ENCODE results near the gene TREX2.

TREX2 gene, protein sequence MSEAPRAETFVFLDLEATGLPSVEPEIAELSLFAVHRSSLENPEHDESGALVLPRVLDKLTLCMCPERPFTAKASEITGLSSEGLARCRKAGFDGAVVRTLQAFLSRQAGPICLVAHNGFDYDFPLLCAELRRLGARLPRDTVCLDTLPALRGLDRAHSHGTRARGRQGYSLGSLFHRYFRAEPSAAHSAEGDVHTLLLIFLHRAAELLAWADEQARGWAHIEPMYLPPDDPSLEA

DNA sequence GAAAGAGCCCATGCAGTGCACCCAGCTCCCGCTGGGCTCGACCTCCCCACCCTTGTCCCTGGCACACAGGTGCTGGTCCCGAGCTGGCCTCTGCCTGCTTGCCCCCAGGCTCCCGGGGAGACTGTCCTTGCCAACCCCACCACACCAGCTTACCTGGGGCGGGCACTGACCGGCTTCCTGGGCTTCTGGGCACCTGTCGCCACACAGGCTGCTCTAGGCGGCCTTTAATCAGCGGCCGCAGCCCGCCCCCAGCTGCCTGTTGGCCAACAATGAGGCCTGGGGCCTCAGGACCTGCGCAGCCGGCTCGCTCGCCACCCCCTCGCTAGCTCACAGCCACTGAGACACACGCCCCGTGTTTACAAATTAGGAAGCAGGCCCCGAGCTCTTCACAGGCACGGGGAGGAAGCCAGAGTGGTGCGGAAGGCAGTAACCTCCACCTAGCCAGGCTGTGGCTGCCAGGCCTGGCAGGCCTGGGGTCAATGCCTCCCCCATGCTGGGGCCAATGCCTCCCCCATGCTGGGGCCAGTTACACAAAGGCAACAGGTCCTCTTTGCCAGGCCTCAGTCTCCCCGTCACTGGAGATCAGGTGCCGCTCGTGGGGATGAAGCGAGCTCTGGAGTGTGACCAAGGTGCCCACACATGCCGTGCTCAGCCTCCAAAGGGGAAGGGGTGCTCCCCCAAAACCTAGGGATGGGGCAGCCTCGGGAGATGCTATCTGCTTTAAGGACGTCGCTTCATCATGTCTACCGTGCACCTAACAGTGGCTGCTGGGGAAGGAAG, at the start of gene TREX2:
Gene TREX2 (minus strand): TSS at position 201 of the 780 bp plus-strand sequence. CDS start 626 bp downstream, outside the sequence.
- no peak for DNase-seq

- DNase-seq = no peak
Observed at GRCh38 chrX:153495362-153495751, 49.5 kb upstream of the TREX2 start.

- DNase-seq = no peak
Observed at GRCh38 chrX:153494541-153495361, 48.9 kb upstream of the TREX2 start, which contains the start of gene BGN. TSS of gene BGN (plus strand) at chrX:153494980. CDS start at chrX:153504632, 9,652 bp downstream.

- no peak for DNase-seq
Observed at GRCh38 chrX:153494061-153494460, 48.2 kb upstream of the TREX2 start.

- DNase-seq = no peak
Observed at GRCh38 chrX:153493085-153493484, 47.2 kb upstream of the TREX2 start.

DNA sequence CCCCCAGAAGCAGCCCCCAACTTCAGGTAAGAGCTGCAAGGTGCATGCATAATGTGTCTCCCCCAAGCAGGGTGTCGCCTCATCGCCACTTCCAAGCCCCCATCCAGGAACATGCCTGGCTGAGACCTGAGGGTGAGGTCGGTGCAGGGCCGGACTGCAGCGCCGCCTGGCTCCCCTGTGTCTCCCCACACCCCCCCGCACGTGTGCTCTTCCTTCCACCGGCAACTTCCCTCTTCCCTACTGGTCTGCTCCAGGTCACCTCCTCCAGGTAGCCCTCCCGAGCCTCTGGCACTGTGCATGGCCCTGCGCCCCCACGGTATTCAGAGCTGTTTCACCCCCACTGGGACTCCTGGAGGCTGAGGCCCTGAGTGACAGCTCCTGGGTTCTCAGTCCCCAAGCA, 46.7 kb upstream of the TREX2 start:
- no peak for DNase-seq

GRCh38 chrX:153491918-153492317, 46.1 kb upstream of the TREX2 start:
- DNase-seq = no peak

DNA sequence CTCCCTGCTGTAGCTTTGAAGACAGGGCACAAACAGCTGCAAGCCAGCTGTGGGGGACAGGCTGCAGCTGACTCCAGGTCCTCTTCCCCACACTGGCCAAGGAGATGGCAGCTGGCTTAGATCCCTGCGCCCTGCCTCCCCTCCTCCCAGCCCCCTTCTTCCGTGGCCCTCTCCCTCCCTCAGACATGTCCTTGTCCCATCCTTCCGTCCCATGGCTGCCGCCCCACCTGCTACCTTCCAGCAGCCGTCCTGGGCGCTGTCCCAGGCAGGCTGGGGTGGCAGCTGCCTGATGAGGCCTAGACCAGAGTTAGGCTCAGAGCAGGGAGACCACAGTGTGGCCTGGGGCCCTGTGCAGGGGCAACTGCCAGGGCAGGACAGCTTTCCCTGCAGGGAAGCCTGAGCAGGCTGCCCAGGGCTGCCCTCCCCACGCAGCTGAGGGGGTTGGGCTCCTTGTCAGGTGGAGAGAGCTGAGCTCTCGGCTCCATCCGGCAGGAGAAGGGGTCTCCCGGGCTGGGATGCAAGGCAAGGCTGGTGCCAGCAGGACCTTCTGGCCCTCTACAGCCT, 45.6 kb upstream of the TREX2 start:
- no peak for DNase-seq

DNA sequence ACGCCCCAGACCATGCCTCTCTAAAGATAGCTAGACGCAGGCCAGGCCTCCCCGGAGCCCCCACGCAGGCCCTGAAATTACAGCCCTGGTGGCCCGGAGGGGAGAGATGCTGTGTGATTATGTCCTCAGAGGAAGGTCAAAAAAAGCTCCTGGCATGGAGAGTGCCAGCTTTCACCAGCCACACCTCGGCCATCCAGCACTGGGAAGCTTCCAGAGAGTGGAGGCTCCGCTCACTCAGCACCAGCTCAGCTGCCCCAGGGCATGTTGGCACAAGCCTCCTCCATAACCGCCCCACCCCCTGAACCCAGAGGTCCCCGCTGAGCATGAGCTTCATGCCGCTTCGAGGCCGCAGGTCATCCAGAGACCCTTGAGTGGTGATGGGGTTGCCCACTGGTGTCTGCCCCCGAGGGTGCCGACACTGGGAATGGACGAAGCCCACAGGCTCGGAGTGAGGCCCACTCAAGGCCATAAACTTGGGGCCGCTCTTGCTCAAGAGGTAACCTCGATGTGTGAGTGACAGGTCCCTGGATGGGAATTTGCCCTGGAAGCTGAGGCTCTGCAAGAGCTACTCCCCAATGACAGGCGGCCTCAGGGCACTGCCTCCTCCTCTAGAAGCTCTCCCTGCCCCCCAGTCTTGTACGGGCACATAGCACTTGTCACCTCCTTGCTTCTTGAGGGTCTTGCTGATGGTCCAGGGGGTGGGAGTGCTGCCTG, 44.5 kb upstream of the TREX2 start:
- no peak for DNase-seq

DNA sequence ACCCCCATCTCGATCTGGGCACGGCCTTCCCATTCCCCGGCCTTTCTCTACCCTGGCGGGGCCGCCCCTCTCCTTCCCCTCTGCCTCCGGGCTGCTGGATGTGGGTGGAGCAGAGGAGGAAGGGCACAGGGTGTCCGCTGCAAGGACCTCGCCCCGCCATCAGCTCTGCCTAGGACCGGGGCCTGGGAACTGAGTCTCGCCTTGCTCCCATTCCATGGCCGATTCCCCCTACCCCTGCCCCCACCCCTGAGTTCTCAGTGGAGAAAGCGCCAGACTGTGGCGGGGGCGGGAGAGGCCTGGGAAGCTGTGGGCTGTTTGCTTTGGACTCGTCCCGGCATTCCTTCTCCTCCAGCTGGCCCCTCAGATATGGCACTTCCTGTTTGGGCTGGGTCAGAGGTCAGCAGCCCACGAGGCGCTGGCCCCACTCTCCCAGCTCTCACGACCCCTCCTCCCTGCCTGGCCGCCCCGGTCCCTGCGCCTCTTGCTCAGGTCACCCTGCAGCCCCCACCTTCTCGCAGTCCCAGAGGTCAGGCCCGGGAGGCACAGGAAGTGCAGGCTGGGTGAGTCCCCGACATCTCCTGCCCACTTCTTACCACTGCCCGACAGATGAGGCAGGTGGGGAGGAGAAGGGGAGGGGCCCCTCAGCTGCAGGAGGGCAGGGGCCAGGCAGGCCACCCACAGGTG, 42.5 kb upstream of the TREX2 start:
- no peak for DNase-seq

DNA sequence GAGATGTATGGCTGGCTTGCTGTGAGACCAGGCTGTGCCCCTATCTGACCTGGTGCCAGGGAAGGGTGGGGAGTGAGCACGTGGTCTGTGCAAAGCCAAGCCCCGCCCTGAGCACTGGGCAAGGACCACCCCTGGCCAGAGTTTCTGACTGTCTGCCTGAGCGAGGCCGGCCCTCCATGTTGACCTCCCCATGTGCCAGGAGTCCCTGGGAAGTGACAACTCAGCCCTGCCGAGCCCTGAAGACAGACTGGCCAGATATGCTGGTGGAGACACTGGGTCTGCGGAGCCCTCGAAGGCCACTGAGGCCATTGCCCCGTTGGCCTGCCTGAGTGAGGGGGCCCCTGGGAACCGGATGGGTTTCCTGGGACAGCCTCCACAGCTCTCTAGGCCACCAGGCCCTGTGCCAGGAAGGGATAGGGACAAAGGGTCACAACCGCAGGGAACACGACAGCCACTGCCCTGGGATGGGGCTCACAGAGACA, 41.8 kb upstream of the TREX2 start:
- DNase-seq = no peak

DNA sequence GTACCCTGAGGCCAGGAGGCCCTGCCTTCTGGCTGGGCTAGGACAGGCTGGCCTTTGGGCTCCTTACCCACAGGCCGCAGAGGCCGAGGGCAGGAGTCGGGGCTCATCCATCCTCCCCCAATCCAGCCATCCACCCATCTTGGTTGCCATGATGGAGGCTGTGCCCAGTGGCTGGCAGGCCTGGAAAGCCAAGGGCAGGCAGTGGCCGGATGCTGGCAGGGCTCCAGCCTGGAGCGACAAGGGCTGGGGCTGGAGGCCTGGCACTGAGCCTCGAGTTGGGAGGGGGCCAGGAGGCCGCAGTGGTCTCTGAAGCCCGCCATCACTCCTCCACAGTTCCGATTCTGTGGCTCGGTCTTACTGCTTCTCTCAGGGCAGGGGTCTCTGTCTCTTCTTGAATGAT, 40.3 kb upstream of the TREX2 start:
- DNase-seq = no peak

DNA sequence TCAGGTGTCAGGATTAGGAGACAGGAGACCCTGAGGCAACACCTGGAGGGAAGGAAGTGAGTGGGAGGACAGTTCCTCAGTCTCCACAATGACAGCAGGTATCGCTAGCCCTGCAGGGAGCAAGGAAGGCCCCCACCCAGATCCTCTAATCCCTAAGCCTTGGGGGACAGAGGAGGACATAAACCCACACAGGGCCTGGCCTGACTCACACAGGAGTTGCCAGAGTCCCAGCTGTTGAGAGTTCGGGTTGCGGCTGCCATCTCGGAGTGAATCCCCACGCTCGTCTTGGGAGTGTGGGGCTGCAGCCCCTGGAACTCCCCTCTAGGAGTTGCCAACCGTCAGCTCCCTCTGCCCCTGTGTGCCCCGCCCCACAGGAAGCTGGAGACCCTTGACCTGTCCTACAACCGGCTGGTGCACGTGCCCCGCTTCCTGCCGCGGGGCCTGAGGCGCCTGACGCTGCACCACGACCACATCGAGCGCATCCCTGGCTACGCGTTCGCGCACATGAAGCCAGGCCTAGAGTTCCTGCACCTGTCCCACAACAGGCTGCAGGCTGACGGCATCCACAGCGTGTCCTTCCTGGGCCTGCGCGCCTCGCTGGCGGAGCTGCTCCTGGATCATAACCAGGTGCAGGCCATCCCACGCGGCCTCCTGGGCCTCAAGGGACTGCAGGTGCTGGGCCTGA, 39.7 kb upstream of the TREX2 start:
- no peak for DNase-seq

DNA sequence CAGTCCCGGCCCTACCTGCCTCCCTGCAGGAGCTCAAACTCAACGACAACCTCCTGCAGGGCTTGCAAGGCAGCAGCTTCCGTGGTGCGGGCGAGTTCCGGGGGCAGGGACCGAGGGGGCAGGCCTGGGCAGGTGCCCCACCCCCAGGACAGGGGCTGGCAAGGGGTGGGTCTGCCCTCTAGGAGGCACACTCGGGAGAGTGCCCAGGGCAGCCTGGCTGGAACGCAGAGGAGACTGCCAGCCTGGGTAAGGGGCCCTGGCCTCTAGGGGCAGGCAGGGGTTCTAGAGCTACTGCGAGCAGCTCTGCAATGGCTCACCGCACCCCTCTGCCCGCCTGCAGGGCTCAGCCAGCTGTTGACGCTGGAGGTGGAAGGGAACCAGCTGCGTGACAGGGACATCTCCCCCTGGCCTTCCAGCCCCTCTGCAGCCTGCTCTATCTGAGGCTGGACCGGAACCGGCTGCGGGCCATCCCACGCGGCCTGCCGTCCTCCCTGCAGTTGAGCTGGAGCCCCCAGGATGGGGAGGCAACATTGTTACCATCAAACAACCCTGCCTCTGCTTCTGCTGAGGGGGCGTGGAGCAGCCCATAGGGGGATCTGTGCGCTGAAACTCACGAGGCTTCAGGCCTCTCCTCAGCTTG, 36.6 kb upstream of the TREX2 start:
- no peak for DNase-seq

- DNase-seq = no peak
Observed at GRCh38 chrX:153481043-153481442, 35.2 kb upstream of the TREX2 start.

- DNase-seq = no peak
Observed at GRCh38 chrX:153478746-153479145, 32.9 kb upstream of the TREX2 start.

DNA sequence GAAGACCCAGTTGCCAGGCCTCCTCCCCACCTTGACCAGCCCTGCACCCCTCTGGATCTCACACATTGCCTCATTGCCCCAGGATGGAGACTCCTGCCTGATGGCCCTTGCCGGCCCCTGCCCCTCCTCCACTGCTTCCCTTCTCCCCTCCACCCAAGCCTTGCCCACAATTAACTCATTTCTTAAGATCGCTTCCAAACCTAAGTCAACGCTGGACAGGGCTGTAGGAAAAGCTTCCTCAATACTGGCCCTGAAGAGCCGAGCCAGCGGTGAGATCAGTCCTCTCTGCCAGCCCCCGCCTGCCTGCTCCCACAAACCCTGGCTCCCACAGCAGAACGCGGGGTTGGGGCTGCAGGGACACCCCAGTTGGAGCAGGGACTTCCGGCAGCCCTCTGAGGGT, 32.0 kb upstream of the TREX2 start:
- DNase-seq = no peak

DNA sequence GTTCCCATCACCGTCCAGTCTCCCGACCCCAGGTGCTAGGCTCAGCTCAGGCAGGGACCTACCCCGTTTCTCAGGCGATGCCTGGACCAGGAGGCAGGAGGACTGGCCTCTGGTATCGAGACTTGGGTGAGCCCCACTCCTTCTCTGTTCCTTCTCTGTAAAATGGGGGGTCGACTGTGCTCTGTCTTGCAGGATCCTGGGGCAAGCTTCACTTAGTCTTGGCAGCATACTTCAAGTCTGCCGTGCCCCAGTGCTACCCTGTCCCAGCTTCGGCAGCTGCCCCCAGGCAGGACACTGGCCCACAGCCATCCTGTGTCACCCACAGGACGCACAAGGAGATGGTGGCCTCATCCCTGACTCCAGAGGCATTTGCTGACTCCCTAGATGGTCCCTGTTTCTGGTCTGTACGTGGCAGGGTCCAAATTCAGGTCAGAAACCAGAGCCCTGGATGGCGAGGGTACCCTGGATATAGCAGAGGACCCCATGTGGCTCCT, 31.6 kb upstream of the TREX2 start:
- no peak for DNase-seq

- no peak for DNase-seq
Observed at GRCh38 chrX:153476666-153477363, 31.0 kb upstream of the TREX2 start.

DNA sequence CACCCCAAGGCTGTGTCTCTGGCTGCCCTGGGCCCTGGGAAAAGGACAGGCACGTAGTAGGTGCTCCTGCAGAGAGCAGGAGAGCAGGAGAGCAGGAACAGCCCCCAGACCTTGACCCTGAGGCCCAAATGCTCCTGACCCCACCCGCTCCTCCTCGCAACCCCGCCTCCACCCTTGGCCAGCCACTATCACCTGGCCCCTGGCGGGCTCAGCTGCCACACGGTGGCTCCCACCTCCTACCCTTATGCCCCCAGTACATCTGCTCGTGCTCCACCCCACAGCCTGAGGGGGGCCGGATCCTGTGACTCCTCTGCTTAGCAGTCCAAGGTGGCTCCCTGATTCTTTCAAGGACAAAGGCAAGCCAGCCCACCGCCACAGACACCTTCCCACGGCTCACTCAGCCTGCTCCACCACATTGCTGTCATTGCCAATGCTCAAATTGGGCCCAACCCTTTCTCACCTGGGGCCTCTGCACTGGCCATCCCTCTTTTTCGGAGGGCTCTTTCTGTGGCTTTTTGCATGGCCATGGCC, 30.0 kb upstream of the TREX2 start:
- DNase-seq = no peak

Measured in activated effector memory CD4-positive, alpha-beta T cell treated with anti-CD3 and anti-CD28 coated beads, Interleukin-2, amount 50 U/mL, for 16 hours (primary cell).